Suppressor macrophage treated with lipopolysaccharide for 1 hour (primary cell): ENCODE data around the gene SKIC3.

ENCODE experiments used
- DNase-seq, 3 donors: peaks; one replicate each; pipeline ENCODE4 v3.0.0-alpha.2; 2020 to 2022

Gene SKIC3

GRCh38 chr5:95554647-95555548 is at the start of gene SKIC3, which contains the start of gene ARSK:
Gene SKIC3 (minus strand): TSS chr5:95554977. CDS start chr5:95547150, 7,827 bp downstream.
Gene ARSK (plus strand): TSS chr5:95555101. CDS start chr5:95555279, 178 bp downstream.
- peak; percentile 96 to 99 (median 99) for DNase-seq

- no peak for DNase-seq
These were observed 45.8 kb upstream of the SKIC3 start for GRCh38 chr5:95600557-95600956.

GRCh38 chr5:95599252-95599651 is 44.5 kb upstream of the SKIC3 start:
- no peak for DNase-seq

- no peak for DNase-seq
These were observed 40.6 kb upstream of the SKIC3 start for GRCh38 chr5:95595289-95595931.

GRCh38 chr5:95591490-95591901 is 36.7 kb upstream of the SKIC3 start:
- DNase-seq = peak in 2 of 3 donors; percentile 10 to 19

- no peak for DNase-seq
These were observed 36.1 kb upstream of the SKIC3 start for GRCh38 chr5:95590880-95591279.

- no peak for DNase-seq
These were observed 29.2 kb upstream of the SKIC3 start for GRCh38 chr5:95583992-95584391.

GRCh38 chr5:95581576-95581975 is 26.8 kb upstream of the SKIC3 start:
- DNase-seq = no peak

GRCh38 chr5:95572016-95572415 is 17.2 kb upstream of the SKIC3 start:
- DNase-seq = no peak

GRCh38 chr5:95565280-95565920 is 10.6 kb upstream of the SKIC3 start:
- no peak for DNase-seq

GRCh38 chr5:95564450-95564849 is 9.7 kb upstream of the SKIC3 start:
- DNase-seq = no peak

- no peak for DNase-seq
These were observed 8.6 kb upstream of the SKIC3 start for GRCh38 chr5:95563367-95563766.

GRCh38 chr5:95562282-95562681 is 7.5 kb upstream of the SKIC3 start:
- DNase-seq = no peak

- DNase-seq = no peak
These were observed 3.1 kb upstream of the SKIC3 start for GRCh38 chr5:95557841-95558240.

GRCh38 chr5:95555553-95555952 is 776 bp upstream of the SKIC3 start:
- no peak for DNase-seq

- peak in 1 of 3 donors; percentile 60 for DNase-seq
These were observed 488 bp downstream of the SKIC3 start for GRCh38 chr5:95554331-95554646.

- no peak for DNase-seq
These were observed 5.7 kb downstream of the SKIC3 start for GRCh38 chr5:95549030-95549429.

- DNase-seq = no peak
These were observed 11.6 kb downstream of the SKIC3 start for GRCh38 chr5:95543017-95543705.

- DNase-seq = no peak
These were observed 17.3 kb downstream of the SKIC3 start for GRCh38 chr5:95537501-95537900.

GRCh38 chr5:95533761-95534160 is 21.0 kb downstream of the SKIC3 start:
- no peak for DNase-seq

GRCh38 chr5:95533106-95533505 is 21.7 kb downstream of the SKIC3 start:
- DNase-seq = no peak

GRCh38 chr5:95532415-95532814 is 22.4 kb downstream of the SKIC3 start:
- DNase-seq = no peak

- DNase-seq = no peak
These were observed 23.3 kb downstream of the SKIC3 start for GRCh38 chr5:95531491-95531890.
